ENCODE measurements around the gene BTBD2.

Gene BTBD2

DNA sequence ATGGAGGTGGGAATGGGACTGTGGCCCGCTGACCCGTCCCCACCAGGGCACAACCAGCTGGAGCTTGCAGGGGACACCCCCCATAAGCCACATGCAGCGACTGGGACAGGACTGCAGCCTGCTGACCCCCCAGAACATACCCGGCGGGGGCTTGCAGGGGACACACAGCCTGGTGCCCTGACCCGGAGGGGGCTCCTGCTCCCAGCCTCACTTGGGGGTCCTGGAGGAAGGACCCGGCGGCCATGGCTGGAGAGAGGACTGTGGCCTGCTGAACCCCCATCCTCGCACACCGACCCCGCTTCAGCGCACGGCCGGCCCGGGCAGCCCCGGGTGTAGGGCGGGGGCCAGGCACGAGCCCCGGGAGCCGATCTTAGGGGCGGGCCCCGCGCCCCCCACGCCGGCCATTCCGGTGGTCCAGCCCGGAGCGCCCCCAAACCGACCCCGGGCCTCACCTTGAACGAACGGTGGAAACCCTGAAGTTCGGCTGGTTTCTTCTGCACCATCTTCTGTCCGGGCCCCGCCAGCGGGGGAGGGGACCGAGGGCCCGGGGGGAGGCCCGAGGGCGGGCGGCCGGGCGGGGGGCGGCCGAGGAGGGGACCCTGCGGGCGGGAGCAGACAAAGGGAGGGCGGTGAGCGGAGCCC lies 35.0 kb upstream of the BTBD2 start:
- H3K4me1 ChIP-seq (ENCODE audit: control insufficient read depth, insufficient read depth, low read length) = peaks cover 68% of the 10 kb centered on the region
- H3K9me3 ChIP-seq (ENCODE audit: control insufficient read depth in 2 of 2, low read length in 2 of 2) = no peaks in the 10 kb centered on the region
- H3K9ac ChIP-seq (ENCODE audit: low read length in 2 of 2) = peak overlapping the region; percentile 79 to 80

GRCh38 chr19:2049741-2050348 lies 34.3 kb upstream of the BTBD2 start:
- peaks cover 8 to 12% of the 10 kb centered on the region in 2 donors for H3K36me3 ChIP-seq (ENCODE audit: control insufficient read depth in 2 of 2, insufficient read depth in 2 of 2, low read length in 2 of 2)
- H3K9me3 ChIP-seq (ENCODE audit: control insufficient read depth in 2 of 2, low read length in 2 of 2) = no peaks in the 10 kb centered on the region
- H3K9ac ChIP-seq (ENCODE audit: low read length in 2 of 2) = peak overlapping the region; percentile 79 to 80
- H3K27ac ChIP-seq (ENCODE audit: low read length) = peak overlapping the region; percentile 85
- H3K27me3 ChIP-seq (ENCODE audit: control insufficient read depth in 1 of 2, insufficient read depth in 2 of 2, low read length in 2 of 2) = no peaks in the 10 kb centered on the region
- peaks cover 71% of the 10 kb centered on the region for H3K4me1 ChIP-seq (ENCODE audit: control insufficient read depth, insufficient read depth, low read length)
- H3K4me3 ChIP-seq (ENCODE audit: low read length in 2 of 2) = peak overlapping the region; percentile 89 to 95

More for the DNA sequence above, 35.0 kb upstream of the BTBD2 start:
- Histone ChIP-seq H3K36me3 (ENCODE audit: control insufficient read depth in 2 of 2, insufficient read depth in 2 of 2, low read length in 2 of 2) (peaks cover 4 to 7% of the 10 kb centered on the region in 2 donors), H3K27me3 (ENCODE audit: control insufficient read depth in 1 of 2, insufficient read depth in 2 of 2, low read length in 2 of 2) (no peaks in the 10 kb centered on the region), H3K27ac (ENCODE audit: low read length) (peak overlapping the region; percentile 85), H3K4me3 (ENCODE audit: low read length in 2 of 2) (peak overlapping the region; percentile 89 to 95)

DNA sequence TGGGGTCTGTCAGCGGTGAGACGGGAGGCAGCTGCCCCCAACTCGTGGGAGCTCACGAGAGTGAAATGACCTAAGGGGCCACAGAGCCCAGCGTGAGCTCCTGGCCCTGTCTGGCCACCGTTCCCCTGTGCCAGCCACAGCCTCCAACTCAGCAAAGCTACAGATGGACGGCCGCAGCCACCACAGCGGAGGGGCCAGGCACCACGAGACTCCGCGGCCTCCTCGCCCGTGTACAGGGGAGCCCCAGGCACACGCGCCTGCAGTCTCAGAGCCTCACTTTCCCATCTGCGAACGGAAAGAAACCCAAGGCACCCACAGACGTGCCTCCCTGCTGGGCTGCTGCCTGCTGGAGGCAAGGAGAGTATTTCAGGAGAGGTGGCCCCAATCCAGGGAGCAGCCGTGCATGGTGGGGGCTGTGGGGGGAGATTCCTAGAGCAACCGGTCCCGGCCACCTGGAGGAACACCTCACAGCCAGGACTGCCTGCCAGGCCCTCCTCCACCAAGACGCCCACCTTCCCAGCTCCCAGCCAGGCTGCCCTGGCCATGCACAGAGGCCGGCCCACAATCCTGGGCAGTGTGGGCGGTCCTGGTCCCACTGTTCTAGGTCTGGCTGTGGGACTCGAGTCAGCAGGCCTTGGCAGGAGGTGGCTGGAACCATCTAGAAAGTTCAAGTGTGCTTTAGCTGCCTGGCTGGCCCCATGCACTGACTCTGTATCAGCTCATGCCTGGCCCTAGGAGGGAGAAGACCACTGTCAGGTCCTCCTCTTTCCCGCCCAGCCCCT lies 33.6 kb upstream of the BTBD2 start:
- Histone ChIP-seq H3K9me3 (ENCODE audit: control insufficient read depth in 2 of 2, low read length in 2 of 2) (no peaks in the 10 kb centered on the region), H3K27ac (ENCODE audit: low read length) (peak overlapping the region; percentile 85), H3K4me3 (ENCODE audit: low read length in 2 of 2) (peak overlapping the region; percentile 89 to 95), H3K36me3 (ENCODE audit: control insufficient read depth in 2 of 2, insufficient read depth in 2 of 2, low read length in 2 of 2) (peaks cover 10 to 14% of the 10 kb centered on the region in 2 donors), H3K27me3 (ENCODE audit: control insufficient read depth in 1 of 2, insufficient read depth in 2 of 2, low read length in 2 of 2) (no peaks in the 10 kb centered on the region), H3K9ac (ENCODE audit: low read length in 2 of 2) (peak overlapping the region; percentile 79 to 80), H3K4me1 (ENCODE audit: control insufficient read depth, insufficient read depth, low read length) (peaks cover 73% of the 10 kb centered on the region)

- peak overlapping the region; percentile 85 for H3K27ac ChIP-seq (ENCODE audit: low read length)
- no peaks in the 10 kb centered on the region for H3K27me3 ChIP-seq (ENCODE audit: control insufficient read depth in 1 of 2, insufficient read depth in 2 of 2, low read length in 2 of 2)
- peaks cover 10 to 14% of the 10 kb centered on the region in 2 donors for H3K36me3 ChIP-seq (ENCODE audit: control insufficient read depth in 2 of 2, insufficient read depth in 2 of 2, low read length in 2 of 2)
- peak overlapping the region; percentile 58 to 79 for H3K9ac ChIP-seq (ENCODE audit: low read length in 2 of 2)
- peaks cover 72% of the 10 kb centered on the region for H3K4me1 ChIP-seq (ENCODE audit: control insufficient read depth, insufficient read depth, low read length)
- H3K9me3 ChIP-seq (ENCODE audit: control insufficient read depth in 2 of 2, low read length in 2 of 2) = no peaks in the 10 kb centered on the region
- H3K4me3 ChIP-seq (ENCODE audit: low read length in 2 of 2) = peak overlapping the region; percentile 89 to 95
These were observed 32.8 kb upstream of the BTBD2 start for GRCh38 chr19:2048104-2048958.

- H3K27ac ChIP-seq (ENCODE audit: low read length) = peak overlapping the region; percentile 85
- no peaks in the 10 kb centered on the region for H3K9me3 ChIP-seq (ENCODE audit: control insufficient read depth in 2 of 2, low read length in 2 of 2)
- peaks cover 80% of the 10 kb centered on the region for H3K4me1 ChIP-seq (ENCODE audit: control insufficient read depth, insufficient read depth, low read length)
- peak overlapping the region in 1 of 2 donors; percentile 28 for H3K9ac ChIP-seq (ENCODE audit: low read length in 2 of 2)
- H3K27me3 ChIP-seq (ENCODE audit: control insufficient read depth in 1 of 2, insufficient read depth in 2 of 2, low read length in 2 of 2) = no peaks in the 10 kb centered on the region
- H3K36me3 ChIP-seq (ENCODE audit: control insufficient read depth in 2 of 2, insufficient read depth in 2 of 2, low read length in 2 of 2) = peaks cover 12 to 14% of the 10 kb centered on the region in 2 donors
- peak overlapping the region in 1 of 2 donors; percentile 95 for H3K4me3 ChIP-seq (ENCODE audit: low read length in 2 of 2)
These were observed 32.1 kb upstream of the BTBD2 start for GRCh38 chr19:2047449-2048103.

DNA sequence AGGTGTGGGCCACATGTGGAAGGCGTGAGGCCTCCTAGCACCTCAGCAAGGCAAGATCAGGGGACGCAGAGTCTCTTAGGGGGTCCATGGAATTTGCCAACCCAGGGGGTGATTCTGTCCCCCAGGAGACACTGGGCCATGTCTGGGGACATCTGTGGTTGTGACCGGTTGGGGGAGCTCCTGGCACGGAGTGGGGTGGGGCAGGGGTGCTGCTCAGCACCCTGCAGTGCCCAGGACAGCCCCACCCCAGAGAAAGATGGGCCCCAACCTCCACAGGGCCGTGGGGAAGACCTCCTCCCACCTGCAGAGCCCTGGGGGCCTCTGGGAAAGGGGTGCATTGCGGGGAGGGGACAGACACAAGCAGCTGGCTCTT lies 31.5 kb upstream of the BTBD2 start:
- Histone ChIP-seq H3K9ac (ENCODE audit: low read length in 2 of 2) (no peak overlapping the region), H3K4me1 (ENCODE audit: control insufficient read depth, insufficient read depth, low read length) (peaks cover 78% of the 10 kb centered on the region), H3K27me3 (ENCODE audit: control insufficient read depth in 1 of 2, insufficient read depth in 2 of 2, low read length in 2 of 2) (no peaks in the 10 kb centered on the region), H3K4me3 (ENCODE audit: low read length in 2 of 2) (no peak overlapping the region), H3K9me3 (ENCODE audit: control insufficient read depth in 2 of 2, low read length in 2 of 2) (no peaks in the 10 kb centered on the region), H3K27ac (ENCODE audit: low read length) (peak overlapping the region; percentile 85), H3K36me3 (ENCODE audit: control insufficient read depth in 2 of 2, insufficient read depth in 2 of 2, low read length in 2 of 2) (peaks cover 12 to 14% of the 10 kb centered on the region in 2 donors)

DNA sequence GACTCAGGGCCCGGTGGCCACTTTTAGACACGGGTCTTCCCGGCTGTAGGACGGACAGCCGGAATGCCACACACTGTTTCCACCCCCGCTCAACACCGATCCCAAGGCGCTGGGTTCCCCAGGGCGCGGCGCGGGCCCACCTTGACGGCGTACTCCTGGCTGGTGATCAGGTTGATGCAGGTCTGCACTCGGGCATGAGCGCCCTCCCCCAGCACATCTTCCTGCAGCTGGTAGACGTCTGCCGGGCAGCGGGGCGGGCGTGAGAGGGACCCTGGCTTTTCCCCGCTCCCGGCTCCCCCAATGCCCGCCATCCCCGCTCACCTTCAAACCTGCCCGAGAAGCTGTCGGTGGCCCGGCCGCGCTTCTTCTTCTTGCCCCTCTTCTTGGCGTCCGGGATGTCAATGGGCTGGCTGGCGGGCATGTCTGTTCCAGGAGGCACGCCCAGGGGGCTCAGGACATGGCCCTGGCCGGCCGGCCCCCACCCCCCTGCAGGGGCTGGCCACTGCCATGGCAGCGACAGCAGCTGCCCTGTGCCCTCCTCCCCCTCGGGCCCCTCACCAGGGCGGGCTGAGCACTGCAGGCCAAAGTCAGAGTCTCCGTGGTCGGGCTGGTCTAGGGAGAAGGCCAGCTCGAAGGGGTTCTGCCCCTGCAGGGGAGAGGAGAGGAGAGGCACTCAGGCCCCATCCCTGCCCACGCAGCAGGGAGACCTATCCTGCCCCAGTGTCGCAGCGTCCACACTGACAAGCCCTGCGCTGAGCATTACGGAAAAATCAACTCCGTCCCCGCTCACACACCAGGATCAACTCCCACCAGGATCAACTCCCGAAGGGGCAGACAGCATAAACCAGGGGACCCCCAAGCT lies 30.8 kb upstream of the BTBD2 start:
- Histone ChIP-seq H3K4me3 (ENCODE audit: low read length in 2 of 2) (no peak overlapping the region), H3K9ac (ENCODE audit: low read length in 2 of 2) (no peak overlapping the region), H3K4me1 (ENCODE audit: control insufficient read depth, insufficient read depth, low read length) (peaks cover 76% of the 10 kb centered on the region), H3K27ac (ENCODE audit: low read length) (peak overlapping the region; percentile 85), H3K27me3 (ENCODE audit: control insufficient read depth in 1 of 2, insufficient read depth in 2 of 2, low read length in 2 of 2) (no peaks in the 10 kb centered on the region), H3K9me3 (ENCODE audit: control insufficient read depth in 2 of 2, low read length in 2 of 2) (no peaks in the 10 kb centered on the region), H3K36me3 (ENCODE audit: control insufficient read depth in 2 of 2, insufficient read depth in 2 of 2, low read length in 2 of 2) (peaks cover 13 to 14% of the 10 kb centered on the region in 2 donors)

DNA sequence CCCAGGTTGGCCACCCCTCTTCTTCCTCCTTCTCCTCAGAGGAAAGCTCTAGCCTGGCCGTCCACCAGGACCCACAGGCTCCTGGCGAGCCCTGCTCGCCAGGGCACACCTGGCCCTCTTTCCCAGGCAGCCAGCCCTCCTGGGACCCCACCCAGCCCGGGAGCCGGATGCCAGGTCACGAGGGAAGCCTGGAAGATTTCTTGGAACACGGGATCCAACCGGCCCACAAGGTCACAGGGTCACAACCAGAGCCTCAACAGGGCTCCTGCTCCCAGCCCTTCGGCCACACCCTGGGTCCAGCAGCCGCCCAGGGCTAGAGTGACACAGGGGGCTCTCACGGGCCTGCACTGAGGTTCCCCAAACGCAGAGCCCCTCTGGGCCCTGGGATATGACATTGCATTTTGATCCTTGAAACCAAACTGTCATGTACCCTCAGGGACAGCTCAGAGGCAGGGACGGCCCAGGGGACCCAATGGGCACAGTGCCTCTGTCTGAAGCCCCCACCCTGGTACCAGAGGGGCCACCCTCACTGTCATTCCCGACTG lies 30.1 kb upstream of the BTBD2 start:
- H3K9ac ChIP-seq (ENCODE audit: low read length in 2 of 2) = peak overlapping the region in 1 of 2 donors; percentile 5
- H3K27ac ChIP-seq (ENCODE audit: low read length) = peak overlapping the region; percentile 37
- H3K9me3 ChIP-seq (ENCODE audit: control insufficient read depth in 2 of 2, low read length in 2 of 2) = no peaks in the 10 kb centered on the region
- H3K27me3 ChIP-seq (ENCODE audit: control insufficient read depth in 1 of 2, insufficient read depth in 2 of 2, low read length in 2 of 2) = no peaks in the 10 kb centered on the region
- no peak overlapping the region for H3K4me3 ChIP-seq (ENCODE audit: low read length in 2 of 2)
- H3K4me1 ChIP-seq (ENCODE audit: control insufficient read depth, insufficient read depth, low read length) = peaks cover 83% of the 10 kb centered on the region
- peaks cover 17 to 20% of the 10 kb centered on the region in 2 donors for H3K36me3 ChIP-seq (ENCODE audit: control insufficient read depth in 2 of 2, insufficient read depth in 2 of 2, low read length in 2 of 2)

All from stomach smooth muscle (tissue), 2 donors.